Liver (tissue), 3 donors: Measurements from ENCODE around the gene RARB.

Experiments
- FOXA1 ChIP-seq: IDR thresholded peaks from 2 replicates; pipeline ENCODE4 v1.6.1; 2016; ENCODE audit warnings: antibody characterized with exemption
- GABPA ChIP-seq, 2 donors: IDR thresholded peaks in 1 of 2; conservative IDR thresholded peaks in 1 of 2; 2 replicates each; pipeline ENCODE4 v1.6.1; 2016; ENCODE audit warnings: antibody characterized with exemption in 2 of 2, mild to moderate bottlenecking in 1 of 2, moderate library complexity in 1 of 2
- RAD21 ChIP-seq, 2 donors: IDR thresholded peaks; 2 replicates each; pipeline ENCODE4 v1.6.1; 2016; ENCODE audit warnings: antibody characterized with exemption in 2 of 2, mild to moderate bottlenecking in 2 of 2
- SP1 ChIP-seq: IDR thresholded peaks from 2 replicates; pipeline ENCODE4 v1.6.1; 2018; ENCODE audit warnings: antibody characterized with exemption, mild to moderate bottlenecking
- TAF1 ChIP-seq: conservative IDR thresholded peaks from 2 replicates; pipeline ENCODE4 v1.6.1; 2016; ENCODE audit warnings: antibody characterized with exemption, mild to moderate bottlenecking
- YY1 ChIP-seq: IDR thresholded peaks from 2 replicates; pipeline ENCODE4 v1.6.1; 2016; ENCODE audit warnings: antibody characterized with exemption, mild to moderate bottlenecking
- TF ChIP-seq, protein P1 (sequence below): fragments of 150-350 bp; IDR thresholded peaks from 2 replicates; pipeline ENCODE4 v1.5.1; 2017; ENCODE audit warnings: improper control_type of control experiment, low read depth, low read length; ENCODE audit not compliant: missing input control
- TF ChIP-seq, protein P2 (sequence below): IDR thresholded peaks from 2 replicates; pipeline ENCODE4 v1.6.1; 2016; ENCODE audit warnings: antibody characterized with exemption, mild to moderate bottlenecking
- TF ChIP-seq, protein P3 (sequence below): IDR thresholded peaks from 2 replicates; pipeline ENCODE4 v1.6.1; 2016; ENCODE audit warnings: antibody characterized with exemption
- TF ChIP-seq, protein P4 (sequence below): IDR thresholded peaks from 2 replicates; pipeline ENCODE4 v1.6.1; 2016; ENCODE audit warnings: antibody characterized with exemption
- donor health status: healthy.
- donor health status: healthy.

DNA sequence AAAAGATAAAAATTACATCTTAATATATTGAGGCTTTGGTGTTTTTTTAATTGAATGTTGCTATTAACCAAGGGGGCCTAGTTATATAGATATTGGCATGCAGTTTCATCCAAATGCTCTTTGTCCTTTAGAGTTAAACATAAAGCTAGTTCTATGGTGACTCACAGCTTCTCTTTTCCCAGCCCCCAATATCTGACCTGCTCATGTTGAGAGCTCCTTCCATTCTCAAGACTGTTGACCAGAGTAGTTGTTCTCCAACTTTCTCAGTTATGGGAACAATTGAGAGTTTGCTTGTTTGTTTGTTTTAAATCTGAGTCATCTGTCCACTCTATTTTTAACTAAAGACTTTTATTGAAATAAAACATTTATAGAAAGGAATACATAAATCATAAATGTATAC, 15.8 kb upstream of the RARB start:
- TF ChIP-seq, protein P1, sequence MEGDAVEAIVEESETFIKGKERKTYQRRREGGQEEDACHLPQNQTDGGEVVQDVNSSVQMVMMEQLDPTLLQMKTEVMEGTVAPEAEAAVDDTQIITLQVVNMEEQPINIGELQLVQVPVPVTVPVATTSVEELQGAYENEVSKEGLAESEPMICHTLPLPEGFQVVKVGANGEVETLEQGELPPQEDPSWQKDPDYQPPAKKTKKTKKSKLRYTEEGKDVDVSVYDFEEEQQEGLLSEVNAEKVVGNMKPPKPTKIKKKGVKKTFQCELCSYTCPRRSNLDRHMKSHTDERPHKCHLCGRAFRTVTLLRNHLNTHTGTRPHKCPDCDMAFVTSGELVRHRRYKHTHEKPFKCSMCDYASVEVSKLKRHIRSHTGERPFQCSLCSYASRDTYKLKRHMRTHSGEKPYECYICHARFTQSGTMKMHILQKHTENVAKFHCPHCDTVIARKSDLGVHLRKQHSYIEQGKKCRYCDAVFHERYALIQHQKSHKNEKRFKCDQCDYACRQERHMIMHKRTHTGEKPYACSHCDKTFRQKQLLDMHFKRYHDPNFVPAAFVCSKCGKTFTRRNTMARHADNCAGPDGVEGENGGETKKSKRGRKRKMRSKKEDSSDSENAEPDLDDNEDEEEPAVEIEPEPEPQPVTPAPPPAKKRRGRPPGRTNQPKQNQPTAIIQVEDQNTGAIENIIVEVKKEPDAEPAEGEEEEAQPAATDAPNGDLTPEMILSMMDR: no peak
- TF ChIP-seq, protein P2, sequence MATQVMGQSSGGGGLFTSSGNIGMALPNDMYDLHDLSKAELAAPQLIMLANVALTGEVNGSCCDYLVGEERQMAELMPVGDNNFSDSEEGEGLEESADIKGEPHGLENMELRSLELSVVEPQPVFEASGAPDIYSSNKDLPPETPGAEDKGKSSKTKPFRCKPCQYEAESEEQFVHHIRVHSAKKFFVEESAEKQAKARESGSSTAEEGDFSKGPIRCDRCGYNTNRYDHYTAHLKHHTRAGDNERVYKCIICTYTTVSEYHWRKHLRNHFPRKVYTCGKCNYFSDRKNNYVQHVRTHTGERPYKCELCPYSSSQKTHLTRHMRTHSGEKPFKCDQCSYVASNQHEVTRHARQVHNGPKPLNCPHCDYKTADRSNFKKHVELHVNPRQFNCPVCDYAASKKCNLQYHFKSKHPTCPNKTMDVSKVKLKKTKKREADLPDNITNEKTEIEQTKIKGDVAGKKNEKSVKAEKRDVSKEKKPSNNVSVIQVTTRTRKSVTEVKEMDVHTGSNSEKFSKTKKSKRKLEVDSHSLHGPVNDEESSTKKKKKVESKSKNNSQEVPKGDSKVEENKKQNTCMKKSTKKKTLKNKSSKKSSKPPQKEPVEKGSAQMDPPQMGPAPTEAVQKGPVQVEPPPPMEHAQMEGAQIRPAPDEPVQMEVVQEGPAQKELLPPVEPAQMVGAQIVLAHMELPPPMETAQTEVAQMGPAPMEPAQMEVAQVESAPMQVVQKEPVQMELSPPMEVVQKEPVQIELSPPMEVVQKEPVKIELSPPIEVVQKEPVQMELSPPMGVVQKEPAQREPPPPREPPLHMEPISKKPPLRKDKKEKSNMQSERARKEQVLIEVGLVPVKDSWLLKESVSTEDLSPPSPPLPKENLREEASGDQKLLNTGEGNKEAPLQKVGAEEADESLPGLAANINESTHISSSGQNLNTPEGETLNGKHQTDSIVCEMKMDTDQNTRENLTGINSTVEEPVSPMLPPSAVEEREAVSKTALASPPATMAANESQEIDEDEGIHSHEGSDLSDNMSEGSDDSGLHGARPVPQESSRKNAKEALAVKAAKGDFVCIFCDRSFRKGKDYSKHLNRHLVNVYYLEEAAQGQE: no peak
- TF ChIP-seq SP1 (no peak), YY1 (no peak), TAF1 (no peak), FOXA1 (no peak), GABPA (IDR thresholded peaks at IDR 0.05 in 1 of 2, conservative IDR thresholded peaks at IDR 0.05 in 1 of 2) (no peak), RAD21 (IDR thresholded peaks at IDR 0.05) (no peak)
- TF ChIP-seq, protein P3, sequence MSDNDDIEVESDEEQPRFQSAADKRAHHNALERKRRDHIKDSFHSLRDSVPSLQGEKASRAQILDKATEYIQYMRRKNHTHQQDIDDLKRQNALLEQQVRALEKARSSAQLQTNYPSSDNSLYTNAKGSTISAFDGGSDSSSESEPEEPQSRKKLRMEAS: no peak
- TF ChIP-seq, protein P4, sequence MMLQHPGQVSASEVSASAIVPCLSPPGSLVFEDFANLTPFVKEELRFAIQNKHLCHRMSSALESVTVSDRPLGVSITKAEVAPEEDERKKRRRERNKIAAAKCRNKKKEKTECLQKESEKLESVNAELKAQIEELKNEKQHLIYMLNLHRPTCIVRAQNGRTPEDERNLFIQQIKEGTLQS: no peak
